GM18861 (cell line): ENCODE results near the gene USF2.

Source experiments
- ATAC-seq: cut with Tn5 transposase; IDR thresholded peaks from one replicate; pipeline ENCODE4 v1.9.1; 2021; ENCODE audit not compliant: unreplicated experiment

USF2 gene

GRCh38 chr19:35317464-35318043, 48.8 kb downstream of the USF2 start:
- no peak for ATAC-seq

- no peak for ATAC-seq
Observed at GRCh38 chr19:35318679-35319448, 50.1 kb downstream of the USF2 start.

- no peak for ATAC-seq
Observed at GRCh38 chr19:35320065-35320713, 51.4 kb downstream of the USF2 start.

- ATAC-seq: no peak
Observed at GRCh38 chr19:35321291-35321690, 52.5 kb downstream of the USF2 start.

GRCh38 chr19:35322014-35322413, 53.3 kb downstream of the USF2 start:
- ATAC-seq: no peak

- no peak for ATAC-seq
Observed at GRCh38 chr19:35327642-35328041, 58.9 kb downstream of the USF2 start.

- ATAC-seq: no peak
Observed at GRCh38 chr19:35328851-35329285, 60.1 kb downstream of the USF2 start, which contains the start of gene CD22. CD22 (plus strand) TSS chr19:35329187; CDS start chr19:35332041, 2,854 bp downstream.

- ATAC-seq: no peak
Observed at GRCh38 chr19:35329323-35329722, 60.6 kb downstream of the USF2 start.
